ENCODE data around the gene MPP7.

Gene MPP7

GRCh38 chr10:28263136-28263857 lies 39.6 kb downstream of the MPP7 start:
- DNase-seq: no peak

- no peak for DNase-seq
Observed at GRCh38 chr10:28256776-28257175, 46.1 kb downstream of the MPP7 start.

- DNase-seq: no peak
Observed at GRCh38 chr10:28254290-28254985, 48.4 kb downstream of the MPP7 start.

- no peak for DNase-seq
Observed at GRCh38 chr10:28253169-28253785, 49.6 kb downstream of the MPP7 start.

Measured in CD4-positive, alpha-beta T cell treated with Interleukin-4 for 4 hours (primary cell).